HG03280 (cell line): Measurements from ENCODE around the gene MAP2K3.
"Not testable (repeated sequence)": the region's sequence is repeated elsewhere in the genome, so short reads cannot be mapped to it uniquely, and the experiment has no call there.

Source experiments
- ATAC-seq: cut with Tn5 transposase; IDR thresholded peaks from one replicate; pipeline ENCODE4 v1.9.1; 2021; ENCODE audit warnings: mild to moderate bottlenecking, moderate library complexity; ENCODE audit not compliant: unreplicated experiment

MAP2K3 gene

DNA sequence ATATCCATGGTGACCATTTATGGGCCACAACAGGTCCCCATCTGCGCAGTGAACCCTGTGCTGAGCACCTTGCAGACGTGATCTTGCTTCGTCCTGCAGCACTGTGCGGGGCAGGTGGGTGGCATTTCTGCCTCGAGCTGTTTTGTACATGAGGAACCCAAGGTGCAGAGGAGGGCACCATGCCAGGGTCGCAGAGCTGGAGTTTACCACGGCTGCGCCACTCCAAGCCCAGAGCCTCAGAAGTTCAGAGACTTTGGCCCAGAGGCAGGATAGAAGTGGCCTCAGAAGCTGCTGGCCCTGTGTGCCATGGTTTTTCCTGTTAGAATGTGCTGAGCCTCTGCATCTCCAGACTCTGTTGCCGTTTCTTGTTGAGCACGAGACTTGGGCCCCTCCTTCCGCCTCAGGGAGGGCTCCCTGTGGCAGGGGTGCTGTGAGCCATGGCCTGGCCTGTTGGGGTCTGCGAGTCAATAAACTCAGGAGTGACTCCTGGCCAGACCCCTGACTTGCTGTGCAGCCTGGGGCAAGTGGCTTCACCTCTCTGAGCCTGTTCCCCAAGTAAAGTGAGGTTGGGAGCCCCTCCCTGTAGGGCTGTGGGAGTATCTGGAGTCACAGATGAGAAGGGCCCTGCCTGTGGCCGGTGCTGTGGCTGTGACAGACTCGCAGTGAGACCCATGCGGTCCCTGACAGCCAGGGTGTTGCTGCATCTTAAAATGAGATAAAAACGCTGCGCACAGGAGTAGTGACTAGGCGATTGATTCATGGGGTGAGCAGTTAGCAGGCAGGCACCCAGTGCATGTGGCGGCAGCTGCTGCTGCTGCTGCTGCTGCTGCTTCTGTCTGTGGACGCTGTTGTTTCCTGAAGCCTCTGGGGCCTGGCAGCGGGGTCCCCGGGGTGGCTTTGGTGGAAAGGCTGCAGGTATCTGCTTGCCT, 11.8 kb downstream of the MAP2K3 start:
- no peak for ATAC-seq

DNA sequence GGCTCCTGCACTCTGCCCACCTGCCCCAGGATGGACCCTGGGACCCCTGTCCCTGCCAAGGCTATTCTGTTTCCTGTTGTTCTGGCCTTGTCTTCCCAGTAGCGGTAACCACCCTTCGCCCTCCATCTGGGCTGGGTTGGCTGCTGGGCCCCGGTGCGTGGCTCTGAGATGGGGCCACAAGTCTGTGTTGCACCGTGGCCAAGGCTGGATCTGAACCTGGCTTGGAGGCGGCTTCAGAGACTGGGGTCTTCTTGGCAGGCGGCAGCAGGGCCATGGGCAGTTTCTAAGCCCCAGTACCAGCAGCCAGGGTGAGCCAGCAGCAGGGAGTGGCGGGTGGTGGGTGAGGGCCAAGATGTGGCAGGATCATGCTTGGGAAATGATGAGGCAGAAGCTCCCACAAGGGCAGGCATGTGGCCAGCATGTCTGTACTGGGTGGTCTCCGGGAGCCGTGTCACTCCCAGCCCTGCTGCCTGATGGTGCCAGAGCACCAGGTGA, 12.6 kb downstream of the MAP2K3 start:
- no peak for ATAC-seq

DNA sequence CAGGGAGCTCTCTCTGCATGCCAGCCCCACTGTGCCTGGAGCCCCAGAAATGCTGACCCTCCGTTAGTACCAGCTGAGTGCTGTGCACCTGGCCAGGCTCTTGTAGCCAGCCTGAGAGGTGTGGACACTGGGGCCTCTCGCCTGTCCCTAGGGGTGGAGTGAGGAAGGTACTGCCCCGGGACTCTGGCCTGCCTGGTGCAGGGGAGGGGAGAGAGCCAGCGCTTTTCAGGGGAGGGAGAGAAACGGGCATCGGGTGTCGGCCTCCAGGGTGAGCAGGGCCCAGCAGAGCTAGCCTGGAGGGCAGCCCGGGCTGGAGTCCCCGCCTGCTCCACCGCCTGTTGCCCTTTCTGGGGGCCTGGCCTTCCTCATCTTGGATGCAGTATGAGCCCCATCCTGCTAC, 13.1 kb downstream of the MAP2K3 start:
- no peak for ATAC-seq

DNA sequence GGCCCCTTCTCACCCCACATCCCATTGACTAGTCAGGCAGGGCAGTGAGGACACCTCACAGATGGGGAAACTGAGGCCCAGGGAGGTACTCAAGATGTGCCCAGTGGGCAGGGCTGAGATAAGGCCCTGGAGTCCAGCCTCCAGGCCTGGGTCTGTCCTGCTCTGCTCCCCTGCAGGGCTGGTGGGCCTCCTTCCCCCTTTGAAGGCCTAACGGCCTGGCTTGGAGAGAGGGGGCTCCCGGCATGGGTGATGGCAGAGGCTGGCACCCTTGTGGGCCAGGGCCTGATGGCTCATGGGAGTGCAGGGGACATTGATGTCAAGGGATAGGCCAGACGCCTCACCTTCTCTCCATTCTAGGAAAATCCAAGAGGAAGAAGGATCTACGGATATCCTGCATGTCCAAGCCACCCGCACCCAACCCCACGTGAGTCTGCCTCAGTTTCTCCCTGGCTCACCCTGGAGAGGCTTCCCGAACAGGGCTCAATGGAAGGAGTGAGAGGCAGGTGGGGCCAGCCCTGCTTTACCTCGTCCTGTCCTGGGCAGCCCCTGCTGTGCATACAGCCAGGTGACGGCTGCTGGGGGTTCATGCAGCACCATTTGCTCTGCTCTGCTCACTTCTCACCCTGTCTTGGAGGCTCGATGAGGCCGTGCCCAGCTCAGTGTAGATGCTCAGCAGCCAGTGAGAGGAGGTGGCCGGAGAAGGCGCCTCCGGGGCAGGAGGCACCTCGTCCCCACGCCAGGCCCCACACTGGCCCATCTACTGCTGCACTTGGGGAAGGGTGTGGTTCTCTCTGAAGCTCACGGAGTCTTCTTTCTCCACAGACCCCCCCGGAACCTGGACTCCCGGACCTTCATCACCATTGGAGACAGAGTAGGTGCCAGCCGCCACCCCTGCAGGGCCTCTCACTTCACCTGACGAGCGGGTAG, 13.8 kb downstream of the MAP2K3 start:
- ATAC-seq: no peak

DNA sequence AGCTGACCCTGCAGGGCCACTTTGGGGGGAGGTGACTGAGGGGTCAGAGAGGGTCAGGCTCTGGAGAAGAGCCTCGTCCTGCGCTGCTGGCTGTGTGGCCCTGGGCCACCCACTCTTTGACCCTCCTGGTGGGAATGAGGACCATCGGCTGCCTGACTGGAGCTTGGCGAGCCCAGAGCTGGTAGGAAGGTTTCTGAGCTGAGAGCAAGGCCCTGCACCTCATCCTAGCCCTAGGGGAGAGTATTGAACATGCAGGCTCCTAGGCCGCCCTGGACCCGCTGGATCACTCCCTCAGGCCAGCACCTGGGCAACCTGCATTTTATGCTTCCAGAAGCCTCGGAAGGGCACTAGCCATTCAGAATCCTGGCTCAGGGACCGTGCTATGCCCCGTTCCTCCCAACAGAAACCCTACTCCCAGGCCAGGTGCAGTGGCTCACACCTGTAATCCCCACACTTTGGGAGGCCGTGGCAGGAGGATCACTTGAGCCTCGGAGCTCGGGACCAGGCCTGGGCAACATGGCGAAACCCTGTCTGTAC, 14.5 kb downstream of the MAP2K3 start:
- ATAC-seq: no peak

DNA sequence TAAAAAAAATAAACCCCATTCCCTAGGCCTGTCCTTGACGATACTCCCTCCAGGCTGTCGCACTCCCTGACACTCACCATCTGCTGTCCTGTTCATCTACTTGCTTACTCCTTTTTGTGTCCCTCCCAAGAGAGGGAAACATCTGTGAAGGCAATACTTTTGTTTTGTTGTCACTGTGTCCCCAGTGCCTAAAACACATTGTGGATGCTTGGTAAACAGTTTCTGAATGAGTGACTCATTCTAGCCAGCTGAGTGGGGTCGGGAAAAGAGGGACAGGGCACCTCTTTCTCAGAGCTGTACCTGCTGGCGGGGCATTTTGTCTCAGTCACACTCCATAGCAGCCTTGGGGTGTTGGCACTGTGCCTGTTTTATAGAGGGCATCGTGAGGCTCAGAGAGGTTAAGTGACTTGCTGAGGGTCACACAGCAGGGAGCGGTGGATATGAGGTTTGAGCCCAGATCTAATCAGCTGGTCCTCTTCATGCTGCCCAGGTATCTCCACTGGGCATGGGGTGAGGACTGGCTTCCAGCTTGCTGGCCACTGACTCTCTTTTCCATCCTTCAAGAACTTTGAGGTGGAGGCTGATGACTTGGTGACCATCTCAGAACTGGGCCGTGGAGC, 15.6 kb downstream of the MAP2K3 start:
- ATAC-seq: no peak

DNA sequence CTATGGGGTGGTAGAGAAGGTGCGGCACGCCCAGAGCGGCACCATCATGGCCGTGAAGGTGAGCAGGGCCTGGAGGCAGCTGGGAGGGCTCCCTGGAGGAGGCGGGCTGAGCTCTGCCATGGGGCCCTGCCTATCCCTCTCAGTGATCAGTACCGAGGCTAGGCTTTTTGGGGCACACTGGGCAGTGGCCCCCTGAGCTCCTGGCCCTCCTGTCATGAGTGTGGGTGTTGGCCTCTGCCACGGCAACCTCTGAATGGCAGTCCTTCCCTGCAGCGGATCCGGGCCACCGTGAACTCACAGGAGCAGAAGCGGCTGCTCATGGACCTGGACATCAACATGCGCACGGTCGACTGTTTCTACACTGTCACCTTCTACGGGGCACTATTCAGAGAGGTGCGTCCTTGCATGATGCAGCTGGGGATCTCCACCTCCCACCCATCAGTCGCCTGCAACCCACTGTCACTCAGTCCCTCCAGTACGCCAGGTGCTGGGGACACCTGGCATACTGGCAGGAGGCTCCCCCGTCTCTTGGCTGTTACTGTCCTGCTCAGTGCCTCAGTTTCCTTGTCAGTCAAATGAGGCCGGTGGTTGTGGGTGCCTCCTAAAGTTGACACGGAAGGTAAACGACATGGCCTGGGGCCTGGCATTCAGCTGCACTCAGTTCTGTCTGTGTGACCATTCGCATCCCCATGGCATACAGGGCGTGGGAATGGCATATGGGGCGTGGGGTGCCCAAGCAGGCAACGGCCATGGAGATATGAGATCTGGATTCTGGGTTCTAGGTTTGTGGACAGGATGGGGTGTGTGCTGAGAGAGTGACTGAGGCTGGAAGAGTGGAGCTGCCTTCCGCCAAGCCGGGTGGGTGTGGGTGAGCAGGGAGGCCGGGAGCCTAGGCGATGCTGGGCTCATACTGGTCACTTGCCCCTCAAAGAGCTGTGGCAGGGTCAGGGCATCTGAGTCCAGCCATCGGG, 16.4 kb downstream of the MAP2K3 start:
- ATAC-seq: no peak

DNA sequence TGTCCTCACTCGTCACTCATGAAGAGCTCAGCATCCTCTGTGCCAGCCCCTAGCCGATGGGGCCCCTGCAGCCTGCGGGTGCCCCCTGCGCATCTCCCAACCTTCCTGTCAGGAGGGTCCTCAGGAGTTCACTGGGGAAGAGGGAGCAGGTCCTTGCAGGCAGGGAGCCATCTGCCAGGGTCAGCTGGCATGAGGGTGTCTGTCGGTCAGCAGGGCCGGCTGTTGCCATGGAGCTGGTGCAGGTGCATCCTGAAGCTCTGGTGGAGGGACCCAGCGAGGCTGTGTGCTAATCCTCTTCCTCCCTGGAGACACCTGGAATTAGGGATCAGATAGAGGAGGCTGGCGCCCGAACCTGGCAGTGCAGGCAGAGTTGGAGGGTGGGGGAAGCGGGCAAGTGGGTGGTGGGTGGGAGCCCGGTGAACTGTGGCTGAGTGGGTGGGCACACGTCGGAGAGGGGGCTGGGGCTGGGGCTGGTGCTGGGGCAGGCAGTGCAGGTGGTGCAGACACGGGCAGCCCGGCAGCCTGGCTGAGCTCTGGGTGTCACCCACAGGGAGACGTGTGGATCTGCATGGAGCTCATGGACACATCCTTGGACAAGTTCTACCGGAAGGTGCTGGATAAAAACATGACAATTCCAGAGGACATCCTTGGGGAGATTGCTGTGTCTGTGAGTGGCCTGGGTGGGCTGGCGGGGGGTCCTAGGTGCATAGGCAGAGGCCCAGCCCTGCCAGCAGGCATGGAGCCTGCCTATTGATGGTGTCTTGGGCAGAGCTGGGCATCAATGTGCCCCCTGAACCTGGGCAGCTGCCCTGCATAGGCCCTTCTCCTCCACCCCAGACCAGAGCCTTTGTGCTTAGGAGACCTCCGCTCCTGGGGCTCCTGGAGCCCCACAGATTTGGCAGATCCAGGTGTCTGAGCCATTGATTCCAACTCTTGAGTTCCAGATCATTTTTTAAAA, 17.4 kb downstream of the MAP2K3 start:
- ATAC-seq: no peak

DNA sequence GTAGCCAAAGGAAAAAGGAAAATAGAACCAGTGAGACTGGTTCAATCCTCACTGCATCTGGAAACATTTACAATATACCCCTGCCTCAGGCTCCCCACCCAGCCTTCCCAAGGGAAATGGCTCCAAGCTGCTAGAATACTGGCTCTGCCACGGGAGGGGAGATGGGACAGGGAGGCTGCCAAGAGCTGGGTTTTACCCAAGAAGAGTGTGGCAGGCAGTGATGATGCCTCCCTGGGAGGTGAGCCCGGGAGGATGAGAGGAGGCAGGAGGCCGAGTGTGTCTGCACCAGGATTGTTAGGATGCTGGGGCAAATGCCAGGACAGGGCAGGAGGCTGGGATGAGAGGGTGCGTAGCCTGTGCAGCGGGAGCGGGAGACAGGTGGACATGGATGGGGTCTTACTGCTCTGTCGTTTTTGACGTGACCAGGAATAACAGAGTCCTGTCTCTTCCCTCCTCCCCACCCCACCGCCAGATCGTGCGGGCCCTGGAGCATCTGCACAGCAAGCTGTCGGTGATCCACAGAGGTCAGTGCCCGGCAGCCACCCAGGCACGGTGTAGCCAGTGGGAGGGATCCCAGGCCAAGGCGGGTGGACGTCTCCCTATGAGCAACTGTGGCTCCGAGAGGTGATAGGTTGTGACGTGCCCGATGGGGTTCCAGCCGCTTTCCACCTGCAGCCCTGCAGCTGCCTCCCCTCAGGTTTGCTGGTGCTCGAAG, 18.4 kb downstream of the MAP2K3 start:
- no peak for ATAC-seq

DNA sequence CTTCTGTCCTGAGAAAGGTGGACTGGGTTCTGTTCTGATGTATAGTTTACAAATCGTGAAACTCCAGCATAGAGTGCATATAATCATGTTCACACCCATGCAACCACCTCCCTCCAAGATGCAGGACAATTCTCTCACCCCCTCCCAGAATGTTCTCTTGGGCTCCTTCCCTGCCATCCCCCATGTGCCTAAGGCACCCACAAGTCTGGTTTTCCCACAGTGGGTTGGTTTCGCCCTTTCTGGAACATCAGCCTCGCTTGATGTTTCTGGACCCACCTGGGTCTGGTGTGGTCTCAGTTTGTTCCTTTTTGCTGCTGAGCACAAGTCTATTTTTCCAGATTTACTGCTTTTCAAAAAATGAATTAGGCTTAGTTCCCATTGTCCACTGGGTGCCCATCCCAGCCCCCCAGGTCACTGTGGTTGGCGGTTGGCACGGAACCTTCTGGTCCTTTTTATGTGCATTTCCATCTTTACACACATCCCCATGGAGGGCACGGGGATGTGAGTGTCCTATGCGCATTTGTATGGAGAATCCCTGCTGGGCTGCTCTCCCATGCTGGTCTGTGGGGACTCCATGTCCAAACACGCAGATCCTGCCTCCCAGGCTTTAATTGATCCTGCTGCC, 19.0 kb downstream of the MAP2K3 start:
- no peak for ATAC-seq

DNA sequence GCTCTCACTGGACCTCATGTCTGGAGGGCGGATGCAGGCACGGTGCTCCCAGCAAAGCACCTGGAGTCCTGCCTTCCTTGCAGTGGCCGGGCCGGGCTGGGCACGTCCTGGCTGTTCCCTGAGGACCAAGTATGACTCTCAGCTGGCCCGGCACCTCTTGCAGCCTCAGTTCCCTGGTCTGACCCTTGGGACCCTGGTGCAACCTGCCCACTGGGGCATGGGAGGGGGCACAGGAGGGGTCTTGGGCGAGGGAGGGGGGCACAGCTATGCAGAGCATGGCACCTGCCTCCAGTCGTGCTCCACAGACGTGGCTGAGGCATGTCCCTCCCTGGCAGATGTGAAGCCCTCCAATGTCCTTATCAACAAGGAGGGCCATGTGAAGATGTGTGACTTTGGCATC, 19.6 kb downstream of the MAP2K3 start:
- no peak for ATAC-seq

DNA sequence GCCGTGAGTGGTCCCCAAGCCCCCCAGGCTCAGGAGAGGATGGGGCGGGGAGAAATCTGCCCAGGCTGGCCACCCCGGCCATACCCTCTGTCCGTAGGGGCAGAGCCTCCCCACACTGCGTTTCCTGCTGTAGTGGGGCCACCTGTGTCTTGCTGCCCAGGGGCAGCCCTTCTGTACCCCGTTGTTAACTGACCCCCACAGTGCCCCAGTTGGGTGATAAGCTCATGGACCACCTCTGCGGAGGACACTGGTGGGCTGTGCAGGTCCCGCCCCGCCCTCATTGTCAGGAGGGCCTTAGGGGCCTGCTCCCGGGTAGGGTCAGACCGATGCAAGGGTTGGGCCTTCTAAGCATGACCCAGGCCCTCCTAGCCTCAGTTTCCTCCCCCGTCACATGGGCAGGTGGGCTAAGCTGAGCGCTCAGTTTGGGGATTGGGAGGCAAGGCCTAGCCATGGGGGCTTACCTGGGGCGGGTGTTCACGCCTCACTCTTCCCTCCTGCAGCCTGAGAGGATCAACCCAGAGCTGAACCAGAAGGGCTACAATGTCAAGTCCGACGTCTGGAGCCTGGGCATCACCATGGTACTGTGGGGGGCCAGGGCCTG, 20.1 kb downstream of the MAP2K3 start:
- ATAC-seq: not testable (repeated sequence)

DNA sequence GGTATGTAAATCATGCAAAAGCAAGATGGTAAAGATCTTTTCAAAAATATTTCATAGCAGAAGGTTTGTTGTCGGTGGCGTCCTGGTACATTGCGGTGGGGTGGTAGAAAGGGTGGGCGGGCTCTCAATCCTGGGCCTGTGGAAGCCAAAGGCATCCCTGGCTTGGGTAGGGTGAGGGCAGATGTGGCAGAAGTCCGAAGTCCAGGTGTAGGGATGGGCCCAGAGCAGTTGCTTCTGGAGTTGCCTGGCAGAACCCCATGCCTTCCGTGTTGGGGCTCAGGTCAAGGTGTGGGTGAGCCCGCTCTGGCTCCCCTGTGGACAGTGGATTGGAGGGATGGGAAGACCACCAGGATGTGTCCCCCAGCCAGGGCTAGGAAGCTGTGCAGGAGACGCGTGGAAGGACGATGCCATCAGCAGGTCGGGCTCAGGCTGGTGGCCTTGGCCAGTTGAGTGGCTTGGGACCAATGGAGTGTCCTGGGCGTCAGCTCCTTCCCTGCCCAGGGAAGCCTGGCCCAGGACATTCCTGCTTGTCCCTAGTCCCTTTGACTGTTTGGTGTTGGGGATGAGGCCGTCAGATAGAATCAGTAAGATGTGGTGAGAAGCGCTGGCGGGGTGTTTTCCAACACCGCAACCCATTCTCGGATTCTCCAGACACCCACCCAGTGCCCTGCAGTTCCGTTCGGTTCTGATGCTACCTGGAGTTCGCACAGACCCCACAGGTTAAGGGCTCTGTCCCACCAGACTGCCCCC, 21.1 kb downstream of the MAP2K3 start:
- ATAC-seq: not testable (repeated sequence)

DNA sequence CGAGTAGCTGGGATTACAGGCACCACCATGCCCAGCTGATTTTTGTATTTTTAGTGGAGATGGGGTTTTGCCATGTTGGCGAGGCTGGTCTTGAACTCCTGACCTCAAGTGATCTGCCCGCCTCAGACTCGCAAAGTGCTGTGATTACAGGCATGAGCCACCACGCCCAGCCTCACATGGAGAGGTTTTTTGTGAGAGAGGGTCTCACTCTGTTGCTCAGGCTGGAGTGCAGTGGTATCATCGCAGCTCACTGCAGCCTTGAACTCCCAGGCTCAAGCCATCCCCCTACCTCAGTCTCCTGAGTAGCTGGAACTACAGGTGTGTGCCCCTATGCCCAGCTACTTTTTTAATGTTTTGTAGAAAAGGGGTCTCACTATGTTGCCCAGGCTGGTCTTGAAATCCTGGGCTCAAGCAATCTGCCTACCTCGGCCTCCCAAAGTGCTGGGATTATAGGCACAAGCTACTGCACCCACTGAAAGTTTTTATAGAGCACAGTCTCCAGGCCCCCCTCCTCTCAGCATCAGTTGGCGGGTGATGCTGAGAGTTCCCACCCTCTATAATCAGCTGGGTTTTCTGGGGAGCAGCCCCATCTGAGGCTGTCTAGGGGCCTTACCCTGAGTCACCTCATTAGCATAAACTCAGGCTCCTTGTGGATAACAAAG, 22.2 kb downstream of the MAP2K3 start:
- not testable (repeated sequence) for ATAC-seq

DNA sequence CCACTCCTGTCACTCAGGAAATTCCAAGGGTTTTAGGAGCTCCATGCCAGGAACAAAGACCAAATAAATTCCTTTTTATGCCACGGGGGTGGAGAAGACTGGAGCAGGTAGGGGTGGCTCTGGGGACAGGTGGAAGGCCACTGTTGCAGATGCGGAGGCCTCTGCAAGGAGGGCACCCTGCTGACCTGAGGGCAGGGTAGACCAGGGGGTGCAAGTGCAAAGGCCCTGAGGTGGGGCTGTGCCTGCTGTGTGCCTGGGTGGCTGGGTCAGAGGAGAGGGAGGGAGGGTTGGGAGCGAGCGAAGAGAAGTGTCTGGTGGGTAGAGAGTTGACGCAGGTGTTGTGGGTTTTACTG, 22.7 kb downstream of the MAP2K3 start:
- ATAC-seq: not testable (repeated sequence)

DNA sequence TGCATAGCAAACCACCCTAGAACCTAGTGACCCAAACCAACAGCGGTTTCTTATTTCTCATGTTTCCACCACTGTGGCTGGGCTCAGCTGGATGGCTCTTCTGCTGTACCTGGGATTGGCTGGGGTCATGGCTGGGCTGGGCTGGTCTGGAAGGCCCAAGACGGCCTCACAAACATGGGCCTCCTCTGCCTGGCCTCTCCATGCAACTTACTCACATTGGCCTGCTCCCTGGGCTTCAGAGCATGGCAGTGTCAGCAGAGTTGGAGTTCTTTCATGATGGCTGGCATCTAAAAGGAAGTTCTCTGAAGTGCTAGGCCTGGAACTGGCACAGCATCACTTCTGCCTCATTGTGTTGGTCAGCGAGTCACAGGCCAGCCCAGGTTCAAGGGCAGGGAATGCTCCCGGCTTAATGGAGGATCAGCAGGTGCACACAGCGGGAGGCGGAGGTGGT, 24.4 kb downstream of the MAP2K3 start:
- ATAC-seq: not testable (repeated sequence)
